Parathyroid adenoma (tissue), 2 donors: ENCODE data around the gene FAM181A.

ENCODE experiments used
- H2AFZ ChIP-seq: fragments of 300-600 bp; sonication (generic); one replicate; pipeline ENCODE4 v1.7.0; 2017; ENCODE audit warnings: antibody characterized with exemption, mild to moderate bottlenecking
- H3K27ac ChIP-seq: fragments of 300-600 bp; sonication (generic); one replicate; pipeline ENCODE4 v1.7.0; 2017
- H3K27me3 ChIP-seq: fragments of 300-600 bp; sonication (generic); one replicate; pipeline ENCODE4 v1.7.0; 2017; ENCODE audit warnings: low read length; ENCODE audit not compliant: control insufficient read depth, insufficient read depth
- H3K36me3 ChIP-seq: fragments of 300-600 bp; sonication (generic); one replicate; pipeline ENCODE4 v1.7.0; 2017; ENCODE audit warnings: low read length; ENCODE audit not compliant: control insufficient read depth, insufficient read depth
- H3K4me1 ChIP-seq: fragments of 300-600 bp; sonication (generic); one replicate; pipeline ENCODE4 v1.7.0; 2017; ENCODE audit warnings: control low read depth
- H3K4me2 ChIP-seq: fragments of 300-600 bp; sonication (generic); one replicate; pipeline ENCODE4 v1.7.0; 2017; ENCODE audit warnings: low read length
- H3K4me3 ChIP-seq: fragments of 300-600 bp; sonication (generic); one replicate; pipeline ENCODE4 v1.7.0; 2017; ENCODE audit warnings: low read depth, low read length
- H3K79me2 ChIP-seq: fragments of 300-600 bp; sonication (generic); one replicate; pipeline ENCODE4 v1.7.0; 2017; ENCODE audit warnings: control low read depth
- H3K9ac ChIP-seq: fragments of 300-600 bp; sonication (generic); one replicate; pipeline ENCODE4 v1.7.0; 2017; ENCODE audit warnings: mild to moderate bottlenecking
- H3K9me3 ChIP-seq: fragments of 300-600 bp; sonication (generic); one replicate; pipeline ENCODE4 v1.7.0; 2017; ENCODE audit warnings: low read length; ENCODE audit not compliant: control insufficient read depth
- TF ChIP-seq, protein P1 (sequence below): fragments of 300-600 bp; sonication (generic); IDR thresholded peaks from one replicate; pipeline ENCODE4 v1.7.0; 2017; ENCODE audit warnings: antibody characterized with exemption, mild to moderate bottlenecking
- donor health status: primary hyperparathyroidism.

The FAM181A gene

DNA sequence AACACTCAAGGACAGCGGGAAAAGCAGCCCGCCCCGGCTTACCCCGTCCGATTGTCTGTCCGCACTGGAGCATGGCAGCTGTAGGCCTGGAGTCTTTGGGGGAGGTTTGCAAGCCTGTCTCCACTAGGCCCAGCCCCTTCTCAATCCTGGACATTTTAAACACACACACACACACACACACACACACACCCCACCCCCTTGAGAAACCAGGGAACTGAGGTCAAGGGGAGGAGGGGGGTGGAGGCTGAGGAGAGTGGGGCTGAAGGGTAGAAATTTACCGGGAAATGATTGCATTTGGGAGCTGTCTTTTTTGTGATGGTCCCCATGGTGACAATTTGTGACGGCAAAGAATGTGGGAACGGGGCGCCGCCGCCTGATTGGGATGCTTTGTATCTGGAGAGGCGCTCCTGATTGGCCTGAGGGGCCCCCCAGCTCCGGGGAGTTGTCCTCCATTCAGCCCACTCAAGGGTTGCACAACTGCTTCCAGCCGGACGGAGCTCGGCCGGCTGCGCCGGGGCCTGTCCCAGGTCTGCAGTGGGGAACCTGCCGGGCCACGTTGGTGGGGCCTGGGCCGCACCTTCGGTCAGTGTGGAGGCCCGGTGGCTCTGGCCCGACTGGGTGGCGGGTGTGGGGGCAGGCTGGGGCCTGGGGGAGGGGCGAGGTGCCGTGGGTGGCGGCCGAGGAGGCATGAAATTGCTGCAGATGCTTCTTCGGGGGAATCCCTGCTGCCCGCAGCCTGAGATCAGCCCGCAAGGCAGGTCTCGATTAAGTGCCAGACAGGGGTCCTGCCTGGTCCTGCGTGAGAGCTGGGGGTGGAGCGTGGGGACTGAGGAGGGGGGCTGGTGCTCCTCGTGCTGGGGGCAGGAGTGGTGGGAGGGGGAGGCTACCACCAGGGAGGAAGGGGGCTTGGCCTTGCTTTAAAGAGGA lies at the start of gene FAM181A:
Gene FAM181A, plus strand, starts transcription at position 472 of the 927 bp plus-strand sequence. CDS start 942 bp downstream, outside the sequence.
- H3K9ac ChIP-seq, result no peak within 1 kb of the TSS
- H3K27me3 ChIP-seq, result no peaks in the 10 kb centered on the region
- H3K79me2 ChIP-seq, result no peaks in the 10 kb centered on the region
- TF ChIP-seq, protein P1, sequence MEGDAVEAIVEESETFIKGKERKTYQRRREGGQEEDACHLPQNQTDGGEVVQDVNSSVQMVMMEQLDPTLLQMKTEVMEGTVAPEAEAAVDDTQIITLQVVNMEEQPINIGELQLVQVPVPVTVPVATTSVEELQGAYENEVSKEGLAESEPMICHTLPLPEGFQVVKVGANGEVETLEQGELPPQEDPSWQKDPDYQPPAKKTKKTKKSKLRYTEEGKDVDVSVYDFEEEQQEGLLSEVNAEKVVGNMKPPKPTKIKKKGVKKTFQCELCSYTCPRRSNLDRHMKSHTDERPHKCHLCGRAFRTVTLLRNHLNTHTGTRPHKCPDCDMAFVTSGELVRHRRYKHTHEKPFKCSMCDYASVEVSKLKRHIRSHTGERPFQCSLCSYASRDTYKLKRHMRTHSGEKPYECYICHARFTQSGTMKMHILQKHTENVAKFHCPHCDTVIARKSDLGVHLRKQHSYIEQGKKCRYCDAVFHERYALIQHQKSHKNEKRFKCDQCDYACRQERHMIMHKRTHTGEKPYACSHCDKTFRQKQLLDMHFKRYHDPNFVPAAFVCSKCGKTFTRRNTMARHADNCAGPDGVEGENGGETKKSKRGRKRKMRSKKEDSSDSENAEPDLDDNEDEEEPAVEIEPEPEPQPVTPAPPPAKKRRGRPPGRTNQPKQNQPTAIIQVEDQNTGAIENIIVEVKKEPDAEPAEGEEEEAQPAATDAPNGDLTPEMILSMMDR, result no peak
- no peaks in the 10 kb centered on the region for H3K9me3 ChIP-seq
- no peak within 1 kb of the TSS for H3K4me2 ChIP-seq
- H3K36me3 ChIP-seq, result no peaks in the 10 kb centered on the region
- no peak within 1 kb of the TSS for H3K4me3 ChIP-seq
- H2AFZ ChIP-seq, result no peak within 1 kb of the TSS
- H3K4me1 ChIP-seq, result no peaks in the 10 kb centered on the region
- no peak within 1 kb of the TSS for H3K27ac ChIP-seq

DNA sequence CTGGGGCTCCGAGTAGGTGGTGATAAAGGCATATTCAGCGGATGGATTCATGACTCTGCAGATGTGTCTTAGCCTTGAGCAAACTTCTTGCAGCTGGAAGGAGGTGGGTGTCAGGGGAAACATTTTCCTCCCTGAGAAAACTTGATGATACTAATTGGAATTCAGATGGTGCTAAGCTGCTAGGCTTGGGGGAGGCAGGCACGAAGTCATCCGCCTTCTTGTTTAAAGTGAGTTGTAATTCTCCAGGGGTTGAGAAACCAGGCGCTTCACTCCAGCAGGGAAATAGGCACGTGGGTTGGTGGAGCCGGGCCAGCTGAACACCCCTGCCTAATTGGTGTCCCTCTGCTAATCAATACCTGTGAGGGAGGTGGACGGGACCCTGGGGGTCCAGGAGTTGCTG lies 48.9 kb upstream of the FAM181A start:
- Histone ChIP-seq H3K4me2 (no peak overlapping the region), H3K9ac (no peak overlapping the region), H3K4me3 (no peak overlapping the region), H3K79me2 (no peaks in the 10 kb centered on the region), H3K36me3 (no peaks in the 10 kb centered on the region), H2AFZ (no peak overlapping the region), H3K9me3 (no peaks in the 10 kb centered on the region), H3K27ac (no peak overlapping the region), H3K27me3 (no peaks in the 10 kb centered on the region), H3K4me1 (peaks cover 4% of the 10 kb centered on the region)
- TF ChIP-seq, protein P1, result no peak

DNA sequence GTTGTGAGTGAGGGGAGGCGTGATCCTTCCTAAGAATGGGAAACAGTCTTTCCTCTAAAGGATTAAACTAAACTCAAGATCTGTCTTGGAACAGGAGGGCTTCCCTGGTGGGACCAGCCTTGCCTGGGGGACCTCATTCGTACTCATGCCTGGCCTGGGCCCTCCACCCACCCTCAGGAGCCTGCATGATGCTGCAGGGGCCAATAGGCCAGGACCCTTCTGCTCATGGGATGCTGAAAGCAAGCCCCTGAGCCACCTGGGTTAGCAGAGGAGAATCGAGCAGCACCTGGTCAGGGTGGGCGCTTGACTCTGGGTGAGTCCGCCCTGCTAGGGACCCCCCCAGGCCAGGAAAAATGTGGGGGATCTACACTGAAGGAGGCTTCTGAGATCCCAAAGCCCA lies 48.3 kb upstream of the FAM181A start:
- Histone ChIP-seq H3K27ac (no peak overlapping the region), H3K27me3 (no peaks in the 10 kb centered on the region), H3K4me1 (peaks cover 4% of the 10 kb centered on the region), H3K9ac (no peak overlapping the region), H3K4me3 (no peak overlapping the region), H3K36me3 (no peaks in the 10 kb centered on the region), H2AFZ (no peak overlapping the region), H3K79me2 (no peaks in the 10 kb centered on the region), H3K4me2 (no peak overlapping the region), H3K9me3 (no peaks in the 10 kb centered on the region)
- TF ChIP-seq, protein P1, result no peak

DNA sequence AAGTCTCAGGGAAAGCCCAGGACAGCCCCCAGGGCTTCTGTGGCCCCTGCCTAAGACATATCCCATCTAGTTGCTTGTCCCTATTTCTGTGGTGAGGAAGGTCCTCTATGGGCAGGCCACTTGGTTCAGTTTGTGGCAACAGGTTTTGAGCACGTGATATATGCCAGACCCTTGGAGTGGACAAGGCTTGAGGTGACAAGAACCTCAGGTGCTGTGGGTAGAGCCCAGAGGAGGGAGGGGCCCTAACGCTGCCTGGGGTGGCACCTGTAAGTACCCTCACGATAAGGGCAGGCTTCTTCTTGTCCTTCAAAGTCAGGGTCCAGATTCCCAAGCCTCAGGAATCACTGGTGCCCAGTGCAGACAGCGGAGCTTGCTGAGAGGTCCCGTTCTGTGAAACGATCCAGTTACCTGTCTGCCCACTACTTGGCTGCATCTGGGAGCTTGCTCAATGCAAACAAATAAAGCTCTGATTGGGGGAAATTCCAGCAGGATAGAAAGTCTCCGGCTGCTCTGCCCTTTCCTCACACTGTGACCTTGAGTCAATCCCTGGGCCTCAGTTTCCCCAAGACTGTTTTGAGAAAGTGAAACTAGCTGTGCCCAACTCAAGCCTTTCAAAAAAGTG lies 47.7 kb upstream of the FAM181A start:
- Histone ChIP-seq H3K9ac (no peak overlapping the region), H3K4me1 (peaks cover 4% of the 10 kb centered on the region), H3K9me3 (no peaks in the 10 kb centered on the region), H3K27me3 (no peaks in the 10 kb centered on the region), H3K4me2 (peak overlapping the region; percentile 74), H3K36me3 (no peaks in the 10 kb centered on the region), H2AFZ (peak overlapping the region; percentile 75), H3K79me2 (no peaks in the 10 kb centered on the region), H3K4me3 (peak overlapping the region; percentile 46), H3K27ac (peak overlapping the region; percentile 22)
- TF ChIP-seq, protein P1, result no peak
